ENCODE results near the gene ZNF507.
A peak's percentile ranks its signal among the peaks of the same experiment; 100 is the strongest.
"Not testable (repeated sequence)": the region's sequence is repeated elsewhere in the genome, so short reads cannot be mapped to it uniquely, and the experiment has no call there.

The ZNF507 gene

GRCh38 chr19:32421589-32422361 lies 76.4 kb downstream of the ZNF507 start:
- no peak overlapping the region for H3K4me3 ChIP-seq (replicated peaks in 1 of 2; ENCODE audit: low read depth in 2 of 2, low read length in 2 of 2)
- peak in 1 of 2 donors; percentile 48 for DNase-seq (ENCODE audit: low read depth in 2 of 2)
- no peak for TF ChIP-seq CTCF (IDR thresholded peaks at IDR 0.05; ENCODE audit: low read depth, low read length)

- TF ChIP-seq CTCF (IDR thresholded peaks at IDR 0.05; ENCODE audit: low read depth, low read length), result no peak
- H3K4me3 ChIP-seq (replicated peaks in 1 of 2; ENCODE audit: low read depth in 2 of 2, low read length in 2 of 2), result no peak overlapping the region
- DNase-seq (ENCODE audit: low read depth in 2 of 2), result no peak
Observed at GRCh38 chr19:32422435-32422834, 77.0 kb downstream of the ZNF507 start.

DNA sequence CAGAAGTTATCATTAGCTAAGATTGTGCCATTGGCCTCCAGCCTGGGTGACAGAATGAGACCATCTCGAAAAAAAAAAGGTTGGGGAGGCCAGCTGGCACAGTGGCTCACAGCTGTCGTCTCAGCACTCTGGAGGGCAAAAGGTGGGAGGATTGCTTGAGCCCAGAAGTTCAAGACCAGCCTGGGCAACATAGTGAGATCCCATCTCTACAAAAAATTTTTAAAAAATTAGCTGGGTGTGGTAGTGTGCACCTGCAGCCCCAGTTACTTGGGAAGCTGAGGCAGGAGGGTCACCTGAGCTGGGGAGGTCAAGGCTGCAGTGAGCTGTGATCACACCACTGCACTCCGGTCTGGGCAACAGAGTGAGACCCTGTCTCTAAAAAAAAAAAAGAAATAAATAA lies 78.5 kb downstream of the ZNF507 start:
- not testable (repeated sequence) for H3K4me3 ChIP-seq (replicated peaks in 1 of 2; ENCODE audit: low read depth in 2 of 2, low read length in 2 of 2); DNase-seq (ENCODE audit: low read depth in 2 of 2)

DNA sequence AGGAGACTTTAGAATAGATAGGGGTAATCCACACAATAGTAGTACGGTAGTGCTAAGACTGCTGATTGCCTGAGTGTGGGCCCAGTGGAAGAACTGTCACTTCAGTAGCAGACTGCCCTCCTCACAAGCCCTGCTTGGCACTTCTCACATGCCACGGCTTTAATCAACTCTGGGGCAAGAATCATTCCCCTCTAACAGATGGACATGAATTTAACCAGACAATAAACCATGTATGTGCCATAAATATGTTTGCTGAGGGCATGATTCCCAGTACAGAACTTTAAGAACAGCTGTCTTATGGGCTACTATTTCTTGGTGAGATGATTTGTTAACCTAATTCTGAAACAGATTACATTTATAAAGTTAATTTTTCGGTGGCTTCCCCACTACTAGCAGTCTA lies 82.1 kb downstream of the ZNF507 start:
- H3K4me3 ChIP-seq (replicated peaks in 1 of 2; ENCODE audit: low read depth in 2 of 2, low read length in 2 of 2), result no peak overlapping the region
- TF ChIP-seq CTCF (IDR thresholded peaks at IDR 0.05; ENCODE audit: low read depth, low read length), result no peak
- DNase-seq (ENCODE audit: low read depth in 2 of 2), result no peak

DNA sequence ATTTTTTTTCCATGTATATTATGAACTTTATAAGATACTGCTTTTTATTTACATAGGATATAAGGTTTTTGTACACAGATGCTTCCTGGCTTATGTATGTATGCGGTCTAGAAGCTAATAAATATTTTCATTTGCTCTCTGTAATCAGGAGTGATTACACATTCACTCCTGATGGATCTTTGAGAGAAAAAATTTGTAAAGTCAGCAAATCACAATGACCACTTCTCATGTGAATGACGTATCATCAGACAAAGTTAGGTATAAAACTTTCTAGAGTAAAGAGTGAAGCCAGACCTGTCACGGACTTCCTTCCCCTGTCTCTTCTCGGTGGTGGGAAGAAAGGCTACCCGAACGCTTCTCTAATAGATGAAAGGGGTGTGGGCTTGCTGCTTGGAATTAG lies 91.3 kb downstream of the ZNF507 start:
- H3K4me3 ChIP-seq (replicated peaks in 1 of 2; ENCODE audit: low read depth in 2 of 2, low read length in 2 of 2), result no peak overlapping the region
- no peak for DNase-seq (ENCODE audit: low read depth in 2 of 2)
- no peak for TF ChIP-seq CTCF (IDR thresholded peaks at IDR 0.05; ENCODE audit: low read depth, low read length)

- H3K4me3 ChIP-seq (replicated peaks in 1 of 2; ENCODE audit: low read depth in 2 of 2, low read length in 2 of 2), result no peak overlapping the region
- no peak for DNase-seq (ENCODE audit: low read depth in 2 of 2)
- TF ChIP-seq CTCF (IDR thresholded peaks at IDR 0.05; ENCODE audit: low read depth, low read length), result no peak
Observed at GRCh38 chr19:32437096-32437495, 91.7 kb downstream of the ZNF507 start.

Measured in cardiac fibroblast (primary cell).